H54 (cell line): ENCODE data around the gene KIAA1586.
"Not testable (repeated sequence)": the region's sequence is repeated elsewhere in the genome, so short reads cannot be mapped to it uniquely, and the experiment has no call there.

Experiments
- DNase-seq: peaks from one replicate; pipeline ENCODE4 v3.0.0; 2011; ENCODE audit warnings: low spot score, mixed read lengths; ENCODE audit not compliant: insufficient read length
- FAIRE-seq: peaks from 3 replicates; lab custom pipeline; 2011; peaks lifted over from hg19 to GRCh38; lab: Jason Lieb, UNC
- POLR2A ChIP-seq: IDR thresholded peaks from 2 replicates; pipeline ENCODE4 v1.6.1; 2011; ENCODE audit warnings: low read depth, mild to moderate bottlenecking, low read length

The KIAA1586 gene

DNA sequence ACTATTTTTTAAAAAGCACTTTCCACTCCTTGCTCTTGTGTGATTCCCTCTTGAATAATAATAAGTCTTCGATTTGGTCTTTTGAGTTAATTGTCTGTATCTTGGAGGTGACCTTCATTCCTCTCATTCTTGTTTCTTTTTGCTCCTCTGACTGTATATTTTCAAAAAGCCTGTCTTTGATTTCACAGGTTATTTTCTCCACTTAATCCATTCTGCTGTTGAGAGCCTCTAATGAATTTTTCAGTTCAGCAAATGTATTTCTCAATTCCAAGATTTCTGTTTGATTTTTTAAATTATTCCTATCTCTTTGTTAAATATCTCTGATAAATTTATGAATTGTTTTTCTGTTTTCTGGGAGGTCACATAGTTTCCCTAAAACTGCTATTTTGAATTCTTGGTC lies 21.7 kb upstream of the KIAA1586 start:
- TF ChIP-seq POLR2A: no peak
- DNase-seq (no peak), FAIRE-seq (no peak)

DNA sequence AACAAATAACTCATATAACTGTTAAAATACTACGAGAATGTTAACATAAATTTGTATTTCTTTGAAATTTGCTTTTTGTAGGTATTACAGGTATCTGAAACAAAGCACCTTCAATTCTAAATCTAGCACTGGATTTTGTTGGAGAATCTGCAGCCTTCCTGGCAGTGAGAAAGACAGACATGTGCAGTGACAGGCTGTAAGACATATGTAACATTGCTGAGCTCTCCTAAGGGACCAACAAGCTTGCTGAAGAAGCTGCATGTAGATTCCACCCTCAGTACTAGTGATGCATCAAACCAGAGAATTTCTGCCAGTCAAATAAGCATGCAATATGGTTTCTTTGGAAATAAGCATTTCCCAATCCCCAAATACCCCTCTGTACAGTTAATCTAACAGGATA lies 20.5 kb upstream of the KIAA1586 start:
- FAIRE-seq (peak; percentile 77), DNase-seq (no peak)
- no peak for TF ChIP-seq POLR2A

DNA sequence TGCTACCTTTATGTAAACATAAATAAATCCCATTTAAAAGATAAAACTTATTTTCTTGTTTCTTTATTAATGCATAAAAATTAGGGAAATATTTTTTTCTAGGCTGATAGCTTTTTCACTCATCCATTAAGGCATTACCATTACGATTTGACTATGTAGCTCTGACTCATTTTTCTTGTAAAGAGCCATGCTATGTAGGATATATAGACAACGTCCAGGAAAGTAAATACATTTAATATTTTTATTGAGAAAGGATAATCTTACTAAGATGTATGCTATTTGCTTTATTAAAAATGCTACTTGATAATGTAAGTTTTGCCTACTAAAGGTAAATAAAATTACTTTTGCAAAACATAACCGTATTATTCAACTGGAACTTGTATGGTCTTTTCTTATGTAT lies 19.2 kb upstream of the KIAA1586 start:
- no peak for TF ChIP-seq POLR2A
- DNase-seq (no peak), FAIRE-seq (no peak)

DNA sequence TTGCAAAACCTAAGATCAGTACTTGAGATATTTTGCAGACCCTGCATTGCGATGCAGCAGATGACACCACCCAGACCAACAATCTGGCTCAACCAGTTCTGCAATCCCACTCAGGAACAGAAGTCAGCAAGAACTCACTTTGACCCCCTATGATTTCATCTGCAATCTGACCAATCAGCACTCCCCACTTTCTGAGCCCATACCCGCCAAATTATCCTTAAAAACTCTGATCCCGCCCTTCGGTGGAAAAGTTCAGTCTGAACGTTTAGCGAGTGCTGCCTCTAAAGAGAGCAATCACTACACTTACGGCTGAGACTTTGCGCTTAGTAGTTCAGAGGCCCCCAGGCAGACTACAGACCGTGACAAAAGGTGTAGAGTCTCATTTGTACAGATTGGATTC lies 17.3 kb upstream of the KIAA1586 start:
- no peak for TF ChIP-seq POLR2A

DNA sequence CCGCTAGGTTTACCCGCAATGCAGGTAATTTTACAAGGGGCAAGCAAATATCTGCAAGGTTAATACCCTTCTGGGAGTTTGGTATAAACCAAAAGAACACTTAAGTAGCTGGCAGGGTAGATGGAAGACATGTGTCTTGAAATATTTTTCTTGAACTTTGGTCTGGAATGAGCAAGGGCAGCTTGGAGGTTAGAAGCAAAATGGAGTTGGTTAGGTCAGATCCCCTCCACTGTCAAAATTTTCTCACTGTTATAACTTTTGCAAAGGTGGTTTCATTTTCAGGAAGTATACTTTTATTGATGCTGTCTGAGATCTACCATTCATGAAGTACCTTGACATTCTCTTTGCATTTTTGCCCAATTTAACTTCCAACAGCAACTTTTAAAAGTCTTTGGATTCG lies 13.3 kb upstream of the KIAA1586 start:
- DNase-seq (no peak), FAIRE-seq (no peak)
- no peak for TF ChIP-seq POLR2A

More for the DNA sequence above, 17.3 kb upstream of the KIAA1586 start:
- FAIRE-seq (peak; percentile 30), DNase-seq (no peak)

DNA sequence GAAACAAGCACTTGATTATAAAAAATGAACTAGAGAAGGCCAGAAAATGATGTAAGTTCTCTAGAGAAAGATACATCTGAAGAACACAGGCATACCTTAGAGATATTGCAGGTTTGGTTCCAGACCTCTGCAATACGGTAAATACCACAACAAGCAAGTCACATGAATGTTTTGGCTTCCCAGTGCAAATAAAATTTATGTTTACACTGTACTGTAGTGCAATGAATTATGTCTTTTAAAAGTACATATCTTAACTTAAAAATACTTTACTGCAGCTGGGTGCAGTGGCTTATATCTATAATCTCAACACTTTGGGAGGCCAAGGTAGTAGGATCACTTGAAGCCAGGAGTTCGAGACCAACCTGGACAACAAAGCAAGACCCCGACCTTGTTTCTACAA lies 10.9 kb upstream of the KIAA1586 start:
- FAIRE-seq (no peak), DNase-seq (no peak)
- TF ChIP-seq POLR2A: no peak

DNA sequence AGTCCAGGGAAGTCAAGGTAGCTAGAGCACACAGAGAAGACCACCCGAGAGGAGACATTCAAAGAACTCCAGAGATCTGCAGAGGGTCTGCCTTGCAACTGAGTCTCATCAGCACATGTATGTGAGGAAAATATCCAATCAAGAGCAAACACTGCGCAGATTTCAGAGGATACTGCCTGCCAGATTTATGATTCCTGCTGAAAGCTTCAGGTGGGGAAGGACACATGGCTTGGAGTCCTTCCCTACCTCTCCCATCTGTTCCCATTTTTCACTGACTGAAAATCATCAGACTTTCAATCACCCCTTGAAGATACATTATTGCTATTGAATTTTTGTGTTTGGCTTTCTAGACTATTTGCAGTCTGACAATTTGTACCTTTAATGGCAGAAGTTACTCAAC lies 7.6 kb upstream of the KIAA1586 start:
- DNase-seq (no peak), FAIRE-seq (no peak)
- TF ChIP-seq POLR2A: no peak

DNA sequence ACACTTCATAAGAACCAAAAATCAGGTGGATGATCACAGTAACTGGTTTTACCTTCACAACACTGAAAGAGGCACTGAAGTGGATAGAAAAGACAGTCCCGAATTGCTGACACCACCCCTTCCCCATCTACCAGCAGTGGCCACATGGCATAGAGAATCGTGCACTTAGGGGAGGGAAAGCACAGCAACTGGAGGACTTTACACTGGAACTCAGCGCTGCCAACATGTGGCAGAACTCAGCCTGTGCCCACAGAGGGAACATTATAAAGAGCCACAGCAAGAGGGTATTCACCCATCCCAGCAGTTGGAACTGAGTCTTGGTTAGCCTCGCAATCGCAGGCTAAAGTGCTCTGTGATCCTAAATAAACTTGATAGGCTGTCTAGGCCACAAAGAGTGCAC lies 6.5 kb upstream of the KIAA1586 start:
- DNase-seq (no peak), FAIRE-seq (peak; percentile 27)
- no peak for TF ChIP-seq POLR2A

DNA sequence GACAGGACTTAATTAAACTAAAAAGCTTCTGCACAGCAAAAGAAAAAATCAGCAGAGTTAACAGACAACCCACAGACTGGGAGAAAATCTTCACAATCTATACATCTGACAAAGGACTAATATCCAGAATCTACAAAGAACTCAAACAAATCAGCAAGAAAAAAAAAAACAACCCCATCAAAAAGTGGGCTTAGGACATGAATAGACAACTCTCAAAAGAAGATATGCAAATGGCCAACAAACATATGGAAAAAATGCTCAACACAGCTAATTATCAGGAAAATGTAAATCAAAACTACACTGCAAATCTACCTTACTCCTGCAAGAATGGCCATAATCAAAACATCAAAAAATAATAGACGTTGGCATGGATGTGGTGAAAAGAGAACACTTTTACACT lies 2.4 kb upstream of the KIAA1586 start:
- DNase-seq, FAIRE-seq: not testable (repeated sequence)

DNA sequence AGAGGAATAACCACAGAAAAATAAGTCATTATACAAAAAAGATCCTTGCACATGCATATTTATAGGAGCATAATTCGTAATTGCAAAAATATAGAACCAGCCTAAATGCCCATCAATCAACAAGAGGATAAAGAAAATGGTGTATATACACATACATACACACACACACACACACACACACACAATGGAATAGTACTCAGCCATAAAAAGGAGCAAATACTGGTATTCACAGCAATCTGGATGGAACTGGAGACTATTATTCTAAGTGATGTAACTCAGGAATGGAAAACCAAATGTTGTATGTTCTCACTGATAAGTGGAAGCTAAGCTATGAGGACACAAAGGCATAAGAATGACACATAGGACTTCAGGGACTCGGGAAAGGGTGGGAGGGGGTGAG lies 1.9 kb upstream of the KIAA1586 start:
- FAIRE-seq (no peak), DNase-seq (no peak)
- TF ChIP-seq POLR2A: no peak

DNA sequence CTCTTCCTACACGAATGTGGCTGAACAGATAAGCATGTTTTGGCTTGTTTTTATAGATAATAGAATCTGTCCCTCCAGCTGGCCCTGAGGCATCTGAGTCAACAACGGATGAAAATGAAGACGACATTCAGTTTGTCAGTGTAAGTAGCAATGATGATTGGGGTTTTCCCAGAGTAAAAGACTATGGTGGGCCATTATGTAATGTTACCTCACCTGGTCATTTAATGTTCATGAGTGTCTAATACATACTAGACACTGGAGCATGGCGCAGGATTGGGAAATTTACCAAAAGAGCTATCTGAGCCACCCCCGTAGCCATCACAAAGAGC lies 728 bp downstream of the KIAA1586 start:
- not testable (repeated sequence) for DNase-seq, FAIRE-seq

DNA sequence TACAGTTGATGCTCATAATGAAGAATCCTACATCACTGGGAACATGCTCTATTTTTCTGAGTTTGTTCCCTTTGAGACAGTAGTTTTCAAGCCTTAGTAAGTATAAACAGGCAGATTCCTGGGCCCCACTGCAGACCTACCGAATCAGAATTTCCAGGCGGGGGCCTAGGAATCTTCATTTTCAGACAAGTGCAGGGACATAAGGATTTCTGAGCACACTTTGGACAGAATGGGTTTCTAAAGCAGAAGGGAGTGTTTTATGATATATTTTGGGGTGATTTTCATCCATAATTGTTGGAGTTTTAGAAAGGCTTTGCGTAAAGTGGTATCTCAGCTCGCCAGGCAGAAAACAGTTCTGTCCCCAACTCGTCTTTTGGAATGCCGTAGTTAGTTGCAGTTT lies 1.4 kb downstream of the KIAA1586 start:
- not testable (repeated sequence) for FAIRE-seq, DNase-seq

DNA sequence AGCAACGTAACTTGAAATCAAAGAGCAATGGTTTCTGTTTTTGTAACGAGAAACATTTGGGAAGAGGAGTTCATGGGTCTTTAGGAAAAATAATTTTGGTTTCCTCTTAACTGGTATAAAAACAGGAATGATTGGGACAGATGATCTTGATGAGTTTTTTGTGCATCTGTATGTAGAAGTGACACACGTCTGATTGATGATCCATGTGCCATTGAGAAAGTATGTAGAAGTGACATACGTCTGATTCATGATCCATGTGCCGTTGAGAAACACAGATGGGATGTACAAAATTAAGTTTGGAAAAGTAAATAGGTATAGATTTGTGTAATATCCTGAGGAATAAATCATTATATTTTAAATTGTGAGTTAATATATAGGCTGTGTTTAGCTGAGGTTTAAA lies 2.1 kb downstream of the KIAA1586 start:
- FAIRE-seq (no peak), DNase-seq (no peak)
- no peak for TF ChIP-seq POLR2A

DNA sequence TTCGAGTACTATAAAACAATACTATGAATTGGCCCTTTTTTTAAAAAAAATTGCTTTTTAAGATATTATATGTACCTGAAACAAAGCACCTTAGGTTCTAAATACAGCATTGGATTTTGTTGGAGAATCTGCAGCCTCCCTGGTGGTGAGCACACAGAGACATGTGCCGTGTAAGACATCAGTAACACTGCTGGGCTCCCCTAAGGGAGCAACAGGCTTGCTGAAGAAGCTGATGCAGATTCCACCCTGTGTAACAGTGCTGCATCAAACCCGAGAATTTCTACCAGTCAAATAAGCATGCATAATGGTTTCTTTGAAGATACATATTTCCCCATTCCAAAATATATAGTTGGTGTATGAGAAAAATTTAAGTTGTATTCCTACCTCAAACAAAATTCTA lies 17.4 kb downstream of the KIAA1586 start:
- no peak for TF ChIP-seq POLR2A
- DNase-seq (no peak), FAIRE-seq (no peak)

DNA sequence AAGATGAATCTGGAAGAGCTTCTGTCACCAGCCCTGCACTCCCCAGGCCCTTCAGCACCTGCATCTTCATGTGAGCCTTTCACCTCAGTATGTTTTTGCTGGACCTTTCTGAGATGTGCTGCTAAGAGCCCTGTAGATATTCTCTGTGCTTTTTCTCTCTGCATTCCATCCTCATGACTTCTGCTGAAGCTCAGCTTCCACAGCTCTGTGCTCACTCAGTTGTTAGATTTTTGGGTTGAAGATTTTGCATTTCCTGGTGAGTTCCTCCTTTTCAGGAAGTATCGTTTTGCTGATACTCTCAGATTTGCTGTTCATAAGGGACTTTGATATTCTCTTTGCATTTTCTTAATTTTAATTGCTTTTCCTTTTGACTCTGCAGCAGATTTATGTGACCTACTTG lies 18.3 kb downstream of the KIAA1586 start:
- FAIRE-seq (no peak), DNase-seq (no peak)
- no peak for TF ChIP-seq POLR2A

DNA sequence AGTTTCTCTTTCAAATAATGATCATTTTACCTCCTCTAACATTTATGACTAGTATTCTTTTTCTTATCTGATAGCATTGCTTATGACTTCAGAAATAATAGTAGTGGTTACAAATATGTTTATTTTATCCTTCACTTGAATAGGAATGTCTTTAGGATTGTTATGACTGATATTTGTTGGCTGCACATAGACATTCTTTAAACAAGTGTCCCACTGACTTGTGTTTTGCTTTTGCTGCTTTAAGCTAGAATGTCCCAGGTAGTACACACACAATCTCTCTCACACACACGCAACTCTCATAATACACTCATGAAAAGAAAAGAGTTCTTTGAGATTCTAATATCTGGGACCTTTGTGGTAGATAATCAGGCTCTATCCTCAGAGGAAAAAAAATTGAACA lies 21.6 kb downstream of the KIAA1586 start:
- DNase-seq: no peak
- FAIRE-seq: no peak
- no peak for TF ChIP-seq POLR2A
